Hepatocyte (in vitro differentiated cells): Measurements from ENCODE around the gene GCNT2.

Experiments
- CTCF ChIP-seq: fragments of 200-600 bp; sonication (generic); IDR thresholded peaks from 2 replicates; pipeline ENCODE4 v1.5.1; 2016; ENCODE audit warnings: antibody characterized with exemption, mild to moderate bottlenecking; ENCODE audit not compliant: poor library complexity
- EZH2phosphoT487 ChIP-seq: fragments of 200-600 bp; sonication (generic); IDR thresholded peaks from one replicate; pipeline ENCODE4 v1.6.1; 2018; ENCODE audit warnings: antibody characterized with exemption, mild to moderate bottlenecking, low read depth, moderate library complexity; ENCODE audit not compliant: unreplicated experiment, severe bottlenecking

GRCh38 chr6:10534419-10534762 is 13.2 kb downstream of the GCNT2 start:
- no peak for TF ChIP-seq CTCF
- TF ChIP-seq EZH2phosphoT487 = no peak
